Caco-2 (cell line): Measurements from ENCODE around the gene EMX1. TPM values are rescaled to one million over a fixed set of nuclear protein-coding genes. Genes with fewer than 3 reads are reported as not detected.

Source experiments
- BruUV-seq: library from RNA; stranded (reverse); fragments of 400-500 nt; replicated peaks from 2 replicates; lab custom pipeline; 2021; lab: Mats Ljungman, UMichigan
- CTCF ChIA-PET: fragments of 300-600 bp; sonication (Branson Sonifier 250); formaldehyde crosslinking; loops from one replicate; lab custom pipeline; 2022; ENCODE audit warnings: antibody characterized with exemption; lab: Charles Lee
- POLR2A ChIA-PET: fragments of 300-600 bp; sonication (Branson Sonifier 250); formaldehyde crosslinking; loops from one replicate; lab custom pipeline; 2022; ENCODE audit warnings: antibody characterized with exemption; lab: Charles Lee
- DNase-seq, 2 experiments: peaks; one replicate each; pipeline versions ENCODE4 v3.0.0 to v3.0.0-alpha.2; 2020 to 2022
- H3K27me3 ChIP-seq: replicated peaks from 2 replicates; pipeline ENCODE4 v1.6.0; 2011; ENCODE audit warnings: low read length; ENCODE audit not compliant: control insufficient read depth, insufficient read depth
- H3K36me3 ChIP-seq: 2 replicates; pipeline ENCODE4 v1.5.1; 2011; ENCODE audit warnings: low read length; ENCODE audit not compliant: control insufficient read depth, insufficient read depth
- H3K4me1 ChIP-seq: fragments of 250-450 bp; sonication (Bioruptor Pico); 2 replicates; pipeline ENCODE4 v1.5.1; 2020; ENCODE audit warnings: mild to moderate bottlenecking
- H3K4me3 ChIP-seq: 2 replicates; pipeline ENCODE4 v1.5.1; 2011; ENCODE audit warnings: low read depth, mild to moderate bottlenecking, control low read depth, low read length
- H3K9me3 ChIP-seq: fragments of 250-450 bp; sonication (Bioruptor Pico); 2 replicates; pipeline ENCODE4 v1.5.1; 2020; ENCODE audit warnings: mild to moderate bottlenecking, moderate library complexity
- H3K27ac Mint-ChIP-seq: one replicate; pipeline ENCODE4 v1.8.0; 2022; ENCODE audit warnings: mixed read lengths; ENCODE audit not compliant: unreplicated experiment
- H3K27me3 Mint-ChIP-seq: one replicate; pipeline ENCODE4 v1.8.0; 2022; ENCODE audit warnings: mixed read lengths; ENCODE audit not compliant: insufficient read depth, unreplicated experiment
- H3K36me3 Mint-ChIP-seq: one replicate; pipeline ENCODE4 v1.8.0; 2022; ENCODE audit warnings: mild to moderate bottlenecking, mixed read lengths; ENCODE audit not compliant: insufficient read depth, unreplicated experiment
- H3K4me1 Mint-ChIP-seq: one replicate; pipeline ENCODE4 v1.8.0; 2022; ENCODE audit warnings: low read depth, mixed read lengths; ENCODE audit not compliant: unreplicated experiment
- H3K4me3 Mint-ChIP-seq: one replicate; pipeline ENCODE4 v1.8.0; 2022; ENCODE audit warnings: mild to moderate bottlenecking, moderate library complexity, mixed read lengths; ENCODE audit not compliant: unreplicated experiment
- H3K9me3 Mint-ChIP-seq: one replicate; pipeline ENCODE4 v1.8.0; 2022; ENCODE audit warnings: mixed read lengths; ENCODE audit not compliant: unreplicated experiment
- CTCF ChIP-seq, 2 experiments: fragments of 200-600 bp in 1 of 2; IDR thresholded peaks; 1 replicate in 1 of 2; 2 replicates in 1 of 2; pipeline versions ENCODE4 v1.5.1 to v1.8.0; 2011 to 2022; ENCODE audit warnings: antibody characterized with exemption in 1 of 2, control low read depth in 1 of 2, inconsistent platforms in 1 of 2, low read depth in 1 of 2, low read length in 1 of 2, mild to moderate bottlenecking in 1 of 2, moderate library complexity in 1 of 2; ENCODE audit not compliant: insufficient read depth in 1 of 2, severe bottlenecking in 1 of 2, unreplicated experiment in 1 of 2
- intact Hi-C: fragments of 100-400 bp; cut with micrococcal nuclease; formaldehyde crosslinking; loops from one replicate; pipeline ENCODE4 v1.10.0; 2022; ENCODE audit not compliant: unreplicated experiment
- total RNA-seq: library from RNA; stranded (reverse); gene quantifications from 2 replicates; pipeline ENCODE4 v1.2.3, GENCODE V29; 2022

The EMX1 gene
- total RNA-seq, 1 experiment from 2014 or later: 3.6 TPM

- TF ChIP-seq CTCF (IDR thresholded peaks at IDR 0.05; ENCODE audit: insufficient read depth in 1 of 2, low read depth in 1 of 2, low read length in 1 of 2, severe bottlenecking in 1 of 2, unreplicated experiment in 1 of 2): no peak
- H3K27ac Mint-ChIP-seq: no peak overlapping the region
- ChIA-PET CTCF (no interaction called here), POLR2A (no interaction called here)
- Histone ChIP-seq H3K36me3 (no peaks in the 10 kb centered on the region), H3K27me3 (no peaks in the 10 kb centered on the region), H3K4me1 (no peaks in the 10 kb centered on the region), H3K4me3 (no peak overlapping the region), H3K9me3 (no peaks in the 10 kb centered on the region)
- H3K36me3 Mint-ChIP-seq: no peaks in the 10 kb centered on the region
- BruUV-seq: no TSS peak
- DNase-seq: no peak
- no peak overlapping the region for H3K4me3 Mint-ChIP-seq
- no peaks in the 10 kb centered on the region for H3K9me3 Mint-ChIP-seq
- no peaks in the 10 kb centered on the region for H3K4me1 Mint-ChIP-seq
- intact Hi-C loops: no loop called here
- H3K27me3 Mint-ChIP-seq: no peaks in the 10 kb centered on the region
Measured at GRCh38 chr2:72959554-72959953, 42.2 kb downstream of the EMX1 start.

GRCh38 chr2:72959995-72960981 is 43.0 kb downstream of the EMX1 start:
- CTCF ChIA-PET: no interaction called here
- TF ChIP-seq CTCF (IDR thresholded peaks at IDR 0.05; ENCODE audit: insufficient read depth in 1 of 2, low read depth in 1 of 2, low read length in 1 of 2, severe bottlenecking in 1 of 2, unreplicated experiment in 1 of 2): no peak
- H3K36me3 ChIP-seq: no peaks in the 10 kb centered on the region
- no peaks in the 10 kb centered on the region for H3K4me1 ChIP-seq
- no peak overlapping the region for H3K4me3 ChIP-seq
- Mint-ChIP-seq H3K27me3 (no peaks in the 10 kb centered on the region), H3K4me3 (no peak overlapping the region), H3K4me1 (no peaks in the 10 kb centered on the region), H3K27ac (no peak overlapping the region), H3K9me3 (no peaks in the 10 kb centered on the region), H3K36me3 (no peaks in the 10 kb centered on the region)
- DNase-seq: no peak
- POLR2A ChIA-PET: no interaction called here
- H3K9me3 ChIP-seq: no peaks in the 10 kb centered on the region
- intact Hi-C loops: no loop called here
- BruUV-seq: no TSS peak
- no peaks in the 10 kb centered on the region for H3K27me3 ChIP-seq

- Histone ChIP-seq H3K4me1 (no peaks in the 10 kb centered on the region), H3K4me3 (no peak overlapping the region), H3K36me3 (no peaks in the 10 kb centered on the region), H3K27me3 (no peaks in the 10 kb centered on the region), H3K9me3 (no peaks in the 10 kb centered on the region)
- intact Hi-C loops: no loop called here
- CTCF ChIA-PET: no interaction called here
- H3K4me1 Mint-ChIP-seq: no peaks in the 10 kb centered on the region
- H3K4me3 Mint-ChIP-seq: no peak overlapping the region
- TF ChIP-seq CTCF (IDR thresholded peaks at IDR 0.05; ENCODE audit: insufficient read depth in 1 of 2, low read depth in 1 of 2, low read length in 1 of 2, severe bottlenecking in 1 of 2, unreplicated experiment in 1 of 2): no peak
- no peaks in the 10 kb centered on the region for H3K36me3 Mint-ChIP-seq
- POLR2A ChIA-PET: no interaction called here
- no peak overlapping the region for H3K27ac Mint-ChIP-seq
- no peaks in the 10 kb centered on the region for H3K27me3 Mint-ChIP-seq
- BruUV-seq: no TSS peak
- no peaks in the 10 kb centered on the region for H3K9me3 Mint-ChIP-seq
- no peak for DNase-seq
Measured at GRCh38 chr2:72961036-72961720, 43.9 kb downstream of the EMX1 start.
